ENCODE measurements around the gene PRR29.

The PRR29 gene

DNA sequence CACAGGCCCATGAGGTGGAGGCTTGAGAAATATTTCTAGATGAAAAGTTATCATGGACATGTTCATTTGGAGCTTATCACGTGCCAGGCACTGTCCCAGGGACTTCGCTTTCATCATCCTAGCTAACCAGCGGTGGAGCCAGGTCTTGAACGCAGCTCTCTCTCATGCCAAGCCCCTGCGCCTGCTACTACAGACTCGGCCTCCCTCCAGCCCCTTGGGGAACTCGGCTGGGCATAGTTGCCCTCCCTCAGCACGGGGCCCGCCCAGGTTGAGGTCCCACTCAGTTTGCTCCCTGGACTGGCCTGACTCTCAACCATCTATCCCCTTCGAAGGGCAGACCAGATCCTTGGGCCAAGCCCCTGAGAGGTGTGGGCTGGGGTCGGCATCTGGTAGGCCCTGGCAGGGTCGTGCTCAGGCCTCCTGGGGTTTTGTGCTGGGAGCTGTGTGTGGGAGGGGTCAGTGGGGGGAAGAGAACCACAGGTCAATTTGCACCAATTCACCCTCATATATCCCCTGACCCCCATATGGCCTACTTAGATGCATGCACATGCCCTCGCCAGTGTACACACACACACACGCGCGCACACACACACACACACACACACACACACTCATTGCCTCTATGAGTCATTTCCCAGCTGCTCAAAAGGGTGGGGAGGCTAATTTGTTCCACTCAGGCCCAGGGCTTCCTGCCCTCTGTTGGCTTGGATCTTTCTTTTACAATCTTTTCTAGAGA, 13.3 kb upstream of the PRR29 start:
- H3K27me3 Mint-ChIP-seq = no peaks in the 10 kb centered on the region
- H3K27ac Mint-ChIP-seq = peak overlapping the region; percentile 62
- H3K4me3 Mint-ChIP-seq = no peak overlapping the region

DNA sequence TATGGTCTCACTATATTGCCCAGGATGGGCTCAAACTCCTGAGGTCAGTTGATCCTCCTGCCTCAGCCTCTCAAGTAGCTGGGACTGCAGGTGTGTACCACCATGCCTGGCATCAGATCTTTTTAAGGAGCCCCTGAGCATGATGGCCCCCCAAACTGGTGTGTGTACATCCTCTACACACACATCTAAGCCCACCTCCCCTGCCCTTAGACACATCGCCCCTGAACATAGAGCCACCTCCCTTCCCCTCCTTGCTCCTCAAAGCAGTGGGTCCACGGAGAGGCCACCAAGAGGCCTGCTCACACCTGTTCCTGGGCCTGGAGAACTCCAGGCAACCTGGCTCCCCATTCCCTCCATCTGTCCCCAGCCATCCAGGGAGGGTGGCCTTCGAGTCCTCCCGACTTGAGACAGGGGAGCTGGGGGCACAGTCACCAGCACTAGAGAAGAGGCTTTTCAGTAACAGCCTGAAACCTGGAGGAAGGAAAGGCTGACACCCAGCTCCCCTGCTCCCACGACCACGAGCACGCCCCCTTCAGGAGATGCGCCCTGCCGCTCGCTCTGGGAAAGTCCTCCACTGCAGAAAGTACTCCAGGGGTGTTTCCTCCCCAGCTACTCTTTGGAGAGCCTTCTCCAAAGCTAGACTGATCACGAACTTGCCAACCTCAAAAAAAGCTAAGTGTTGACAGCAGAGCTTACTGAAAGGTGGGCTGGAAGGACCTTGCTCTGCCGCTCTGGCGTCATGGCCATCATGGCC, 12.6 kb upstream of the PRR29 start:
- Mint-ChIP-seq H3K36me3 (peaks cover 4 to 9% of the 10 kb centered on the region in 2 donors), H3K27me3 (no peaks in the 10 kb centered on the region), H3K9me3 (peaks cover 8 to 9% of the 10 kb centered on the region in 2 donors), H3K27ac (peak overlapping the region; percentile 62), H3K4me3 (no peak overlapping the region), H3K4me1 (peaks cover 31 to 44% of the 10 kb centered on the region in 2 donors)
- peak; percentile 10 to 31 for ATAC-seq (replicated peaks)
- DNase-seq = no peak

More for the DNA sequence above, 13.3 kb upstream of the PRR29 start:
- H3K4me1 Mint-ChIP-seq = peaks cover 24 to 37% of the 10 kb centered on the region in 2 donors
- peaks cover 4 to 9% of the 10 kb centered on the region in 2 donors for H3K36me3 Mint-ChIP-seq
- ATAC-seq (replicated peaks) (peak; percentile 90 to 92), DNase-seq (peak; percentile 49)
- peaks cover 8 to 9% of the 10 kb centered on the region in 2 donors for H3K9me3 Mint-ChIP-seq

DNA sequence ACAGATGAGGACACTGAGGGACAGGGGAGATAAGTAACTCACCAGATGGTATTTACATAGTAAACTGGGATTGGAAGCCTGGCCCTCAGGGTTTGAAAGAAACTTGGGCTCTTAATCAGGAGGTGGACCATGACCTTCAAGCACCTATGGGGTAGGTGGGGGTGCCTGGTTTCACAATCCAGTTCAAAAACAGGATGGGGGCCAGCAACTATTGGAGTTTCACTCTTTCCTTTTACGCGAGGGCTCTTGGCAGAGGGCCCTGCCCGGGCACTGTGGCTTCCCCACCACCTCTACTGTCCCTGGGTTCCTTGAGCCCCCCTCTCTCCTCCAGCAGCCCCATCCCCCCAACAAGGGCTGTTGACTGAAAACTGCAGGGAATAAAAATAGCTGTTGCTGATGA, 11.3 kb upstream of the PRR29 start:
- Mint-ChIP-seq H3K27me3 (no peaks in the 10 kb centered on the region), H3K9me3 (peaks cover 8 to 9% of the 10 kb centered on the region in 2 donors), H3K4me3 (no peak overlapping the region), H3K4me1 (peaks cover 34 to 57% of the 10 kb centered on the region in 2 donors), H3K27ac (peak overlapping the region; percentile 67), H3K36me3 (peaks cover 4 to 9% of the 10 kb centered on the region in 2 donors)
- ATAC-seq (replicated peaks) = no peak
- DNase-seq = no peak

DNA sequence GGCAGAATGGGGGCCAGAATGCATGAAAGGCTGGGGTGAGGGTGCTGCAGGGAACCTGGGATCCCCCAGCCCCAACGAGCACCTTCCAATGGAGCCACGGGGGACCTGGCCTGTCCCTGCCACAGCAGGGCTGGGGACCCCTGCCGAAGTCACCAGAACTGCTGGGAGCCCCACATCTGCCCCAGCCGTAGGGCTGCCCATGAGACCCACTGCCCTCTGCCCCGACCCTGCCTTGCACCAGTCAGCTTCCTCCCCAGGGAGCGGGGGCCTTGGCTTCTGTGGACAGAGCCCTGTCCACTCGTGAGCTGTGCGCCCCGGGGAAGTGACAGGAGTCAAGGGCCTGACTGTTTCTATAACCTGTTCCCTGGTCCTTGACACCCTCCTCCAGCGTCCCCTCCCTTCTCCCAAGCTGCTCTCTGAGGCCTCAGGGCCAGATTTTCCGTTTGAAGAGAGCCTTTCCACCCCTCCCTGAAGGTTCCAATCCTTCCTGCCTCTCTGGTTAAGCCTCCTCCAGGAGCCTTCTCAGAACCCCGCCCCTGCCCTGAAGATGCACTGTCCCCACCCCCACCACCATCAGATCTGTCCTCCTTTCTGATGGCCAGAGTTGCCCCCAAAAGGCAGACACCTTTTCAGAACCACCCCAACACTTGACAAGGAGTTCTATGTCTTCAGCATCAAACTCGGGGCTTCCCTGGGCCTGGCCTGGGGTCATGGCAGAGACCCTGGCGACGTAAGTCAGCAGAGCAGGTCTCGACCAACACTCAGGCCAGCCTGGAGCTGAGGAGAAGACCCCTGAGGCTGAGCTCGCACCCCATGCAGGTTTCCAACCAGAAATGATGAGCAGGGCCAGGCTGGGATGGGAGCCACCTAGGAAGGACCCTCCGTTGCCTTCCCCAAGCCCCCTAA, 10.7 kb upstream of the PRR29 start:
- DNase-seq (no peak), ATAC-seq (replicated peaks) (no peak)
- H3K9me3 Mint-ChIP-seq = peaks cover 4 to 5% of the 10 kb centered on the region in 2 donors
- H3K27ac Mint-ChIP-seq = no peak overlapping the region
- H3K4me3 Mint-ChIP-seq = no peak overlapping the region
- H3K27me3 Mint-ChIP-seq = no peaks in the 10 kb centered on the region
- peaks cover 35 to 62% of the 10 kb centered on the region in 2 donors for H3K4me1 Mint-ChIP-seq
- peaks cover 4 to 5% of the 10 kb centered on the region in 2 donors for H3K36me3 Mint-ChIP-seq

DNA sequence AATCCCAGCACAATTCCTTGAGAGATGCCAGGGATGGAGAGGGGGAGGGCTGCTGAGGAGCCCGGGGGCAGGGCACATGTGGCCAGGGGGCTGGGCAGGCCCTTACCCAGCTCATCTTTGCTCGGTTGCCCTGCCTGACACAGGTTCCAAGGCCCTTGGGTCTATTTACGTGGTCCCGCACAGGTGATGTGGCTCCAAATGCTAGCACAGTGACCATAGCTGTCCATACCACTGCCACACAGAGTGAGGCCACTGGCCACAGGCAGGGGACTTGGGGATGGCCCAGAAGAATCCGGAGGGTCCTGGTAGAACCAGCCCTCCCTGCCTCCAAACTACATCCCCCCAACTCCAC, 10.0 kb upstream of the PRR29 start:
- ATAC-seq (replicated peaks) = no peak
- Mint-ChIP-seq H3K27me3 (no peaks in the 10 kb centered on the region), H3K9me3 (no peaks in the 10 kb centered on the region), H3K36me3 (no peaks in the 10 kb centered on the region), H3K4me1 (peaks cover 39 to 67% of the 10 kb centered on the region in 2 donors), H3K27ac (no peak overlapping the region), H3K4me3 (no peak overlapping the region)
- DNase-seq = no peak

DNA sequence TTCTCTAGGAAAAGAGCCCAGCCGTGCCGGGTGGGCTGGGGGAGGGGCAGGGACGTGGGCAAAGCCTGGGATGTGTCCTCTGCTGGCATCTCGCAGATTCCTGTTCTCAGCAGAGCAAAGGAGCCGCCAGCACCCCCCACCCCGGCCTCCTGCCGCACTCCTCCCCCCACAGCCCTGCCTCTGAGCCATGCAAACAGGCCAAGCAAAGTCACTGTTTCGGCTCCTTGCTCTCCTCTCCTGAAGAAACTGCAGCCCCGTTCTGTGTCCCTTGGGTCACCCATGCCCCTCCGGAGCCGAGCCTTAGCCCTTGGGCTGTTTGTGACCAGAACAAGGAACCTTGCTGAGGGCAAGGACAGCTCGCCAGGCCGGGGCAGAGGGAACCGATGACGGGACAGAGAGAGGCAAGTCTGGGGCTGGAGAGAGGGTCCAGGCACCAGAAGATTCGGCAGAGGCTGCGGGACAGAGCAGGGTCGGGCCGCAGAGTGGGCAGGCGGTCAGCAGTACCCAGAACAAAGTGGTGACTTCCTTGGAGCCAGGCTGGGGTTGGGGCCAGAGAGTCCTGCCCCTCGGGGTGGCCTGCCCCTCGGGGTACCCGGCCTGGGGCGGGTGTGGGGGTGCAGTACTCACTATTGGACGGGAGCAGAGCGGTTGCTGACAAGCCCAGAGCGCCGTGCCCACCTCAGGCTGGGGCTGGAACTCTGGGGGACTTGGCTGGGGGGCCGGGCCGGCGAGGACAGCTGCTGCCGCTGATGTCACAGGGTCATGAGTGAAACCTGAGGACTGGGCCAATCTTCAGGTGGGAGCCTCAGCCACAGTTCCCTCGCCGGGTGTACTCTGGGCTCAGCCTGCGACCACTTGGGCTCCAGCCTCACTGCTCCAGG, 9.2 kb upstream of the PRR29 start:
- H3K9me3 Mint-ChIP-seq = no peaks in the 10 kb centered on the region
- DNase-seq (no peak), ATAC-seq (replicated peaks) (no peak)
- no peaks in the 10 kb centered on the region for H3K27me3 Mint-ChIP-seq
- H3K4me1 Mint-ChIP-seq = peaks cover 44 to 73% of the 10 kb centered on the region in 2 donors
- H3K4me3 Mint-ChIP-seq = no peak overlapping the region
- H3K36me3 Mint-ChIP-seq = no peaks in the 10 kb centered on the region
- no peak overlapping the region for H3K27ac Mint-ChIP-seq

DNA sequence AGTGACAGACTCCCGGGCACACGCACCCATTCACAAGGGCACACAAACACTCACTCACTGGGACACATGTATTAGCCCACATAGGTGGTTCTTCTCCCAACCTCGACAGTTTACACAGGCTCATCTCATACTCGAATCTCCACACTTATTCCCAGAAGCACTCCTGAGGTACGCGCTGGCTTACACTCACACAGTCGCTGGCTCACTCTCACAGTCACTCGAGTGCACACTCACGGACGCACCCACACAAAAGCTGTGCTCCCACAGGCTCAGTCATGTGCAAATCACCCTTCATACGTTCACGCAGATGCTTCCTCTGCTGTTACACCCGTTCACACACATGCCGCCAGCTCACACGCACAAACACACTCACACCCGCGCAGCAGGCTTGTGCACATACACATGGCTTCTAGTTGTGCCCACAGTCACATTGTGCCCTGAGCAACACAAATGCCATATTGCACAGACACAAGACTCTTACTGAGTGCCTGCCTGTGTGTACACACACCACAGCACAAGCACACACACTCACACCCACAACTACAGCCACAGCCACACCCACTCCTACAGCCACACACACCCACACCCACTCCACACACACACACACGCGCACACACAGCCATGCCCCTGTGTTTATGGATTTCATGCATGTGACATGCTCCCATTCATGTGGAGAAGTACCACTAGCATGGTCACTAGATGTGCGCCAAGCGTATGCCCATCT, 8.4 kb upstream of the PRR29 start:
- DNase-seq (no peak), ATAC-seq (replicated peaks) (peak in 1 of 2 donors; percentile 4)
- no peaks in the 10 kb centered on the region for H3K9me3 Mint-ChIP-seq
- H3K4me1 Mint-ChIP-seq = peaks cover 42 to 65% of the 10 kb centered on the region in 2 donors
- H3K27ac Mint-ChIP-seq = no peak overlapping the region
- H3K27me3 Mint-ChIP-seq = no peaks in the 10 kb centered on the region
- H3K4me3 Mint-ChIP-seq = peak overlapping the region in 1 of 2 donors; percentile 79
- H3K36me3 Mint-ChIP-seq = no peaks in the 10 kb centered on the region

DNA sequence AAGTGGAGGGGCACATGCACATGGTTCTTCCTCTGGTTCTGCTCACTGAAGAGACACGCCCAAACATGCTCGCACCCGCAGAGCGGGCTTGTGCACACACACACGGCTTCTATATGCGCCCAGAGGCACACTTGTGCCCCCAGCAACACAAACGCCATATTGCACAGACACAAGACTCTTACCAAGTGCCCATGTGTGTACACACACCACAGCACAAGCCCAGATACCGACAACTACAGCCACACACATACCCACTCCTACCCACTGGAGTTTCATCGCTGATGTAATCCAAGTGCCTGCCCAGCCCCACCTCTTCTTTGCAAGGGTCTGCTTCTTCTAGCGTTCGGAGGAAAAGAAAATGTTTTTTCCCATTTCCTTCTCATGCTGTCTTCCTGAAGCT, 6.5 kb upstream of the PRR29 start:
- ATAC-seq (replicated peaks) (no peak), DNase-seq (no peak)
- Mint-ChIP-seq H3K27ac (no peak overlapping the region), H3K36me3 (no peaks in the 10 kb centered on the region), H3K9me3 (no peaks in the 10 kb centered on the region), H3K4me3 (no peak overlapping the region), H3K4me1 (peaks cover 30 to 50% of the 10 kb centered on the region in 2 donors), H3K27me3 (no peaks in the 10 kb centered on the region)

DNA sequence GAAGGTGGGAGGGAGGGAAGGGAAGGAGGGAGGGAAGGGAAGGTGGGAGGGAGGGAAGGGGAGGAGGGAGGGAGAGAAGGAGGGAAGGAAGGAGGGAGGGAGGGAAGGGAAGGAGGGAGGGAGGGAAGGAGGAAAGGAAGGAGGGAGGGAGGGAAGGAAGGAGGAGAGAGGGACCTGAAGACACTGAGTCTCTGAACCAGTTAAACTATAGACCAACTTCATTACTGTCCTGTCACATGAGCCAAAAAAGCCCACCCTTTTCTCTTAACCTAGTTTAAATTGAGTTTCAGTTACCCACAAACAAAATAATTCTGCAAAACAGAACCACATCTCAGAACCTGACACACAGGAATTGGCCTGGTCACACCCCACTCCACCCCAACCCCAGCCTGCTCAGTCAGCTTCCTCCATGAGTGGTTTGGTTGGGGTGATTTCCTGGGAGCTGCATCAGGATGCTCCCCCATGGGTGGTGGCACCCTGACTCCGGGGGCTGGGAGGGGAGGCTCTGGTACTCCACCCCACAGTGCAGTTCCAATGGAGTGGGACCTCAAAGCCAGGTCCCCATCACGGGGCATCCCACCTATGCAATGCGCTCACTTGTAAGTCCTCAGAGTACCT, 4.7 kb upstream of the PRR29 start:
- DNase-seq (no peak), ATAC-seq (replicated peaks) (no peak)
- H3K27ac Mint-ChIP-seq = no peak overlapping the region

DNA sequence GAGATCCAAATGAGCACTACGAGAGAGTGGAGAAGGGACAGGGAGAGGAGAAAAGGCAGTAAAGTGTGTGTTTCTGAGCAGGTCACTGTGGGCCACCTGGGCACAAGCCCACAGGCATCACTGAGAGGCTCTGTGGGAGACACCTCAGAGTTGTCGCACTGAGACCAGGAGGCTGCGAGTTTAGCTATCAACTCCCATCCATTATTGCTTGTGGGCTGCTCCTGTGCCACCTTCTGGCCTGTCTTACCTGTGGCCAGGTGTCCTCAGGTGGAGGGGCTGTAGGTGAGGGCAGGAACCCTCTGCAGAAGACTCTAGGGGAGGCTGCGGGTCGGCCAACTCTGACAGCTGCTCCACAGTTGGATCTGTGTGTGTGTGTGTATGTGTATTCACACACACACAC, 2.5 kb upstream of the PRR29 start:
- ATAC-seq (replicated peaks) = no peak
- Mint-ChIP-seq H3K9me3 (no peaks in the 10 kb centered on the region), H3K36me3 (no peaks in the 10 kb centered on the region), H3K27me3 (peaks cover 9 to 12% of the 10 kb centered on the region in 2 donors), H3K4me1 (peaks cover 30 to 58% of the 10 kb centered on the region in 2 donors), H3K27ac (no peak overlapping the region), H3K4me3 (no peak overlapping the region)
- no peak for DNase-seq

More for the DNA sequence above, 4.7 kb upstream of the PRR29 start:
- Mint-ChIP-seq H3K36me3 (no peaks in the 10 kb centered on the region), H3K9me3 (no peaks in the 10 kb centered on the region), H3K4me3 (no peak overlapping the region), H3K27me3 (peaks cover 0 to 5% of the 10 kb centered on the region in 2 donors), H3K4me1 (peaks cover 29 to 49% of the 10 kb centered on the region in 2 donors)

DNA sequence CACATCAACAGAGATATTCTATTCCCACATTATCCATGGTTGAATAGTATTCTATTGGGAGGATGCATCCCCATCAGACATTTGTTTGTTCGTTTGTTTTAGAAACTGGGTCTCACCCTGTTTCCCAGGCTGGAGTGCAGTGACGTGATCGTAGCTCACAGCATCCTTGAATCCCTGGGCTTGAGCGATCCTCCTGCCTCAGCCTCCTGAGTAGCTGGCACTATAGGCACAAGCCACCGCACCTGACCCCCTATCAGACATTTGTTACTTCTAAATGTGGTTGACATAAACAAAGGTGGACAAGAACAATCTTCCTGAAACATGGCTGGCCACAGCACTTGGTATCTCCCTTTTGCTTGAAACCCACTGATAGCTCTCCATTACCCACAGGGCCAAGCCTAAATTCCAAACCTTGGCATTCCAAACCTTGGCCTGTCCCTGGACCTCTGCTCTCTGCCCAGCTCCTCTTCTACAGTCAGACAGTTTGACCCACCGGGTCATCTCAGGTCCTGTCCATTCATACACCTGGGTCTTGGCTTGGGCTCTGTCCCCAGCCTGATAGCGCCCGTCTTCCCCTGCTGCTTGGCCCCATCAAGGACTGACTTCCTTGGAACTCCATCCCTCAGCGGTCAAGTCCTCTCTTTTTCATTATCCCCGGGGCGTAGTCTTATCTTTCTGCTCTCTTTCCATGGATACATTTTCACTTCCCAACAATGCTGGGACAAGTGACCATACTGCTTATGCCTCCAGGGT, 1.5 kb upstream of the PRR29 start:
- DNase-seq (no peak), ATAC-seq (replicated peaks) (no peak)
- Mint-ChIP-seq H3K36me3 (peaks cover 0 to 5% of the 10 kb centered on the region in 2 donors), H3K9me3 (no peaks in the 10 kb centered on the region), H3K27ac (no peak overlapping the region), H3K4me1 (peaks cover 27 to 55% of the 10 kb centered on the region in 2 donors), H3K27me3 (peaks cover 9 to 12% of the 10 kb centered on the region in 2 donors), H3K4me3 (no peak overlapping the region)

Measured in stimulated activated naive B cell treated with anti-CD40 and anti-IgM and Interleukin-4, amounts not matched to agents 10 μg/mL and 1 μg/mL and 100 μg/mL, for 72 hours (primary cell).